SK-N-SH (cell line): ENCODE measurements around the gene BDKRB2. TPM values are rescaled to one million over a fixed set of nuclear protein-coding genes. Genes with fewer than 3 reads are reported as not detected.

ENCODE experiments used
- CTCF ChIA-PET: fragments of 300-600, 350-600 bp; formaldehyde crosslinking; extraction: SDS; loops from one replicate; lab custom pipeline; 2021; lab: Yijun Ruan, JAX
- POLR2A ChIA-PET: fragments of 350-600 bp; sonication (Branson Sonifier 250); formaldehyde crosslinking; extraction: SDS; loops from one replicate; lab custom pipeline; 2020; ENCODE audit warnings: antibody characterized with exemption, inconsistent platforms; lab: Yijun Ruan, JAX
- DNase-seq: peaks from one replicate; pipeline ENCODE4 v3.0.0; 2012
- H2AFZ ChIP-seq: fragments of 200-600 bp; sonication (generic); 2 replicates; pipeline ENCODE4 v1.8.1; 2016; ENCODE audit warnings: antibody characterized with exemption, mild to moderate bottlenecking, low read depth
- H3F3A ChIP-seq: fragments of 200-600 bp; sonication (generic); replicated peaks from 2 replicates; pipeline ENCODE3; 2016; ENCODE audit warnings: antibody characterized with exemption, mild to moderate bottlenecking; ENCODE audit not compliant: insufficient read depth
- H3K27ac ChIP-seq, 2 experiments: fragments of 200-500 bp in 1 of 2; fragments of 200-600 bp in 1 of 2; sonication (Bioruptor generic) in 1 of 2; sonication (generic), shearing (Covaris generic) in 1 of 2; 2 replicates each; pipeline versions ENCODE4 v1.5.1 to v1.6.1; 2014 to 2016; ENCODE audit warnings: low read depth in 2 of 2, inconsistent platforms in 1 of 2, low read length in 1 of 2, mild to moderate bottlenecking in 1 of 2, mixed read lengths in 1 of 2
- H3K27me3 ChIP-seq: fragments of 200-600 bp; sonication (generic), shearing (Covaris generic); 2 replicates; pipeline ENCODE4 v1.6.1; 2016; ENCODE audit warnings: mixed run types; ENCODE audit not compliant: insufficient read depth
- H3K36me3 ChIP-seq, 2 experiments: fragments of 200-500 bp in 1 of 2; fragments of 200-600 bp in 1 of 2; sonication (Bioruptor generic) in 1 of 2; sonication (generic) in 1 of 2; replicated peaks in 1 of 2; 2 replicates each; pipeline versions ENCODE3 to v1.5.1; 2014 to 2016; ENCODE audit warnings: low read length in 1 of 2, mild to moderate bottlenecking in 1 of 2; ENCODE audit not compliant: insufficient read depth in 2 of 2, control insufficient read depth in 1 of 2
- H3K4me1 ChIP-seq, 2 experiments: fragments of 200-500 bp in 1 of 2; fragments of 200-600 bp in 1 of 2; sonication (Bioruptor generic) in 1 of 2; sonication (generic), shearing (Covaris generic) in 1 of 2; 2 replicates each; pipeline versions ENCODE4 v1.5.1 to v1.6.1; 2014 to 2016; ENCODE audit warnings: low read depth in 1 of 2, low read length in 1 of 2, mixed run types in 1 of 2; ENCODE audit not compliant: insufficient read depth in 2 of 2, control insufficient read depth in 1 of 2
- H3K4me2 ChIP-seq: fragments of 200-600 bp; sonication (generic), shearing (Covaris generic); 2 replicates; pipeline ENCODE4 v1.6.1; 2017; ENCODE audit warnings: mixed run types
- H3K4me3 ChIP-seq, 2 experiments: fragments of 200-500 bp in 1 of 2; fragments of 200-600 bp in 1 of 2; sonication (Bioruptor generic) in 1 of 2; sonication (generic), shearing (Covaris generic) in 1 of 2; 2 replicates each; pipeline versions ENCODE4 v1.5.1 to v1.8.1; 2014 to 2016; ENCODE audit warnings: low read depth in 2 of 2, inconsistent platforms in 1 of 2, low read length in 1 of 2, mild to moderate bottlenecking in 1 of 2, mixed read lengths in 1 of 2, moderate library complexity in 1 of 2
- H3K79me2 ChIP-seq: fragments of 200-600 bp; sonication (generic); 2 replicates; pipeline ENCODE4 v1.8.1; 2017; ENCODE audit warnings: mild to moderate bottlenecking; ENCODE audit not compliant: insufficient read depth
- H3K9ac ChIP-seq: fragments of 200-600 bp; sonication (generic); 2 replicates; pipeline ENCODE4 v1.6.1; 2017; ENCODE audit warnings: mixed run types
- H3K9me2 ChIP-seq: fragments of 200-600 bp; sonication (generic); 2 replicates; pipeline ENCODE4 v1.6.1; 2017; ENCODE audit warnings: mixed run types
- H3K9me3 ChIP-seq: fragments of 200-600 bp; sonication (generic); 2 replicates; pipeline ENCODE4 v1.6.1; 2017; ENCODE audit warnings: mixed run types, mild to moderate bottlenecking, moderate library complexity
- H4K20me1 ChIP-seq: fragments of 200-600 bp; sonication (generic); 2 replicates; pipeline ENCODE4 v1.6.1; 2017; ENCODE audit warnings: mild to moderate bottlenecking, mixed run types; ENCODE audit not compliant: insufficient read depth
- EP300 ChIP-seq, 2 experiments: IDR thresholded peaks; 2 replicates each; pipeline versions ENCODE4 v1.4.0 to v1.6.1; 2012; ENCODE audit warnings: borderline replicate concordance in 1 of 2, low read depth in 1 of 2, low read length in 1 of 2
- EZH2phosphoT487 ChIP-seq: fragments of 200-600 bp; sonication (generic); IDR thresholded peaks from 2 replicates; pipeline ENCODE4 v1.6.1; 2017; ENCODE audit warnings: low read depth, mixed run types, mild to moderate bottlenecking, antibody characterized with exemption, moderate library complexity, borderline replicate concordance
- FOSL2 ChIP-seq: IDR thresholded peaks from 2 replicates; pipeline ENCODE4 v1.4.0; 2012; ENCODE audit warnings: low read depth, mild to moderate bottlenecking, moderate library complexity, borderline replicate concordance
- FOXJ3 ChIP-seq: sonication (generic); formaldehyde crosslinking; IDR thresholded peaks from 2 replicates; pipeline ENCODE4 v1.5.1; 2020; ENCODE audit warnings: mild to moderate bottlenecking, missing genetic modification reagents
- FOXM1 ChIP-seq: IDR thresholded peaks from 2 replicates; pipeline ENCODE4 v1.4.0; 2012; ENCODE audit warnings: low read depth, mild to moderate bottlenecking
- GABPA ChIP-seq: IDR thresholded peaks from 2 replicates; pipeline ENCODE4 v1.4.0; 2012; ENCODE audit warnings: low read depth, mild to moderate bottlenecking
- GATA2 ChIP-seq: sonication (generic); formaldehyde crosslinking; IDR thresholded peaks from 2 replicates; pipeline ENCODE4 v1.5.0; 2020; ENCODE audit warnings: mild to moderate bottlenecking, missing genetic modification reagents
- JUND ChIP-seq: IDR thresholded peaks from 2 replicates; pipeline ENCODE4 v1.4.0; 2012
- PBX3 ChIP-seq: IDR thresholded peaks from 2 replicates; pipeline ENCODE4; 2012
- RCOR1 ChIP-seq: fragments of 150-350 bp; IDR thresholded peaks from 2 replicates; pipeline ENCODE4 v1.6.1; 2017; ENCODE audit warnings: antibody characterized with exemption, low read length
- RXRA ChIP-seq: IDR thresholded peaks from 2 replicates; pipeline ENCODE4 v1.4.0; 2012; ENCODE audit warnings: low read depth, mild to moderate bottlenecking, borderline replicate concordance
- SIN3A ChIP-seq: IDR thresholded peaks from 2 replicates; pipeline ENCODE4 v1.6.1; 2012; ENCODE audit warnings: low read depth, mild to moderate bottlenecking, low read length, moderate library complexity, borderline replicate concordance
- TCF12 ChIP-seq: IDR thresholded peaks from 2 replicates; pipeline ENCODE4 v1.4.0; 2012
- USF2 ChIP-seq: fragments of 150-350 bp; IDR thresholded peaks from 2 replicates; pipeline ENCODE4 v1.6.1; 2017; ENCODE audit warnings: antibody characterized with exemption, low read length, low read depth, borderline replicate concordance
- YY1 ChIP-seq: IDR thresholded peaks from 2 replicates; pipeline ENCODE4 v1.4.0; 2012; ENCODE audit warnings: low read depth, mild to moderate bottlenecking
- ZBTB33 ChIP-seq: IDR thresholded peaks from 2 replicates; pipeline ENCODE4 v1.4.0; 2012; ENCODE audit warnings: low read depth, borderline replicate concordance
- WGBS: methylation state at CpG from one replicate; pipeline ENCODE4 v1.1.6; 2017; ENCODE audit warnings: low lambda C conversion rate; 5-methylcytosine and 5-hydroxymethylcytosine counted together
- polyA plus RNA-seq, 3 experiments: library from polyadenylated mRNA; depleted of rRNA; stranded (reverse); fragments of >200 nt; gene quantifications; 2 replicates each; pipeline ENCODE4 v1.2.3, GENCODE V29; 2012
- TF ChIP-seq, protein P1 (sequence below): IDR thresholded peaks from 2 replicates; pipeline ENCODE4 v1.4.0; 2012; ENCODE audit warnings: low read depth, borderline replicate concordance

BDKRB2 gene
- polyA plus RNA-seq, 1 of the 3 experiments (the other 2 are of a cell fraction) = 4.8 TPM

DNA sequence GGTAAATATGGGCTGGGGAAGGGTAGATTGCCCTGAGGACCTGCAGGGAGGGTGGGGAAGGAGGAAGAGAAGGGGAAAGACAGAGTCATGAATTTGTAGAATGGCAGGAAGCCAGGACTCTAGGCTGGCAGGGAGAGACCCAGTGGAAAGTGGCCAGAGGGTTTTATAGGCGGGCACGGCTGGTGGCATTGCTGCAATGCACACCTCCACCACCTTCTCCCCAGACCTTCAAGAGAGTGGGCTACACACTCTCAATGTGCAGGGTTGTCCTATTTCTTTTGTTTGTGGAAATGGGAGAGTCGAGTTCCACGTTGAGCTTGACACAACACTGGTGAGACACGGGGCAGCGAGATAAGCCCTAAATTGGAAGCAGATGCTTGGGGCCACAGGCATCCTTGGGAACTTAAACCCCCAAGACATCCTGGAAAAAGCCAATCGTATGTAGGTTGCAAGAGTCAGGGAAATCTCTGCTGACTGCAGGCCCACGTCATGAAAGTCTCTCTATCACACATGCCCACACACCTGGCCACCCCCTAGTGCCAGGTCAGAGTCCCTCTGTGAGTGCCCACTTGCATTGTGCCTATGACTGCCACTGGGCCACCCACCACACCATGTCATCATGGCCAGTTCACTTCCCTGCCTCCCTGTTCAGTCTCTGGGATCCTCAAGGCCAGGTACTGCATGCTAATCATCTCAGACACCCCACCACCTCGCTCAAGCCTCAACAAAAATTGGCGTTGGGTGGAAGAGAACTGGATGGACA lies 38.0 kb upstream of the BDKRB2 start:
- DNase-seq = no peak
- POLR2A ChIA-PET = no interaction called here

GRCh38 chr14:96167224-96168148 lies 37.2 kb upstream of the BDKRB2 start:
- CTCF ChIA-PET = interaction anchor here (1.2 to 2.0 kb wide), 3 partner anchors 11 to 67 kb away, joined by 3 to 6 read pairs (median 4); no protein-coding TSS in a partner anchor
- no peak overlapping the region for H3K4me2 ChIP-seq

More for the DNA sequence above, 38.0 kb upstream of the BDKRB2 start:
- Histone ChIP-seq H4K20me1 (no peaks in the 10 kb centered on the region), H3K27me3 (no peaks in the 10 kb centered on the region), H3K4me2 (no peak overlapping the region), H3K9me2 (no peaks in the 10 kb centered on the region), H3K36me3 (no peaks in the 10 kb centered on the region), H3K9me3 (no peaks in the 10 kb centered on the region), H3F3A (no peaks in the 10 kb centered on the region), H3K4me3 (no peak overlapping the region), H3K4me1 (peaks cover 4 to 15% of the 10 kb centered on the region in 2 experiments; a peak in 2 of 4 replicates), H3K9ac (no peak overlapping the region), H2AFZ (no peak overlapping the region), H3K27ac (no peak overlapping the region; a peak in 1 of 4 replicates), H3K79me2 (no peaks in the 10 kb centered on the region)
- WGBS = 81% methylated on average over 9 of the region's 10 CpGs
- TF ChIP-seq TCF12 (peak; percentile 36; the same call in 1 of the 2 replicates), USF2 (no peak)
- CTCF ChIA-PET = interaction anchor here (1.2 to 2.0 kb wide), 2 partner anchors 46 to 66 kb away, joined by 3 to 6 read pairs; no protein-coding TSS in a partner anchor

More at GRCh38 chr14:96167224-96168148, 37.2 kb upstream of the BDKRB2 start:
- Histone ChIP-seq H3K9ac (no peak overlapping the region), H3K4me3 (no peak overlapping the region), H3K36me3 (no peaks in the 10 kb centered on the region), H3K27ac (no peak overlapping the region), H3K9me3 (no peaks in the 10 kb centered on the region), H3K4me1 (peaks cover 1 to 15% of the 10 kb centered on the region in 2 experiments; a peak in 2 of 4 replicates), H4K20me1 (no peaks in the 10 kb centered on the region), H3K79me2 (no peaks in the 10 kb centered on the region), H3K9me2 (no peaks in the 10 kb centered on the region), H2AFZ (no peak overlapping the region), H3F3A (no peaks in the 10 kb centered on the region), H3K27me3 (no peaks in the 10 kb centered on the region)
- WGBS = 77% methylated on average over 8 of the region's 8 CpGs
- no peak for DNase-seq
- POLR2A ChIA-PET = no interaction called here
- TF ChIP-seq SIN3A (no peak), FOSL2 (peak; percentile 42; the same call in 1 of the 2 replicates), RCOR1 (no peak), PBX3 (no peak), GATA2 (CRISPR knock-in tag) (no peak), RXRA (no peak), TCF12 (no peak), GABPA (no peak), YY1 (no peak), FOXM1 (no peak), FOXJ3 (CRISPR knock-in tag) (no peak), JUND (peak; percentile 16; the same call in 1 of the 2 replicates), EZH2phosphoT487 (no peak), ZBTB33 (no peak), EP300 (IDR thresholded peaks at IDR 0.05; ENCODE audit: borderline replicate concordance in 1 of 2, low read depth in 1 of 2, low read length in 1 of 2) (no peak)
- TF ChIP-seq, protein P1, sequence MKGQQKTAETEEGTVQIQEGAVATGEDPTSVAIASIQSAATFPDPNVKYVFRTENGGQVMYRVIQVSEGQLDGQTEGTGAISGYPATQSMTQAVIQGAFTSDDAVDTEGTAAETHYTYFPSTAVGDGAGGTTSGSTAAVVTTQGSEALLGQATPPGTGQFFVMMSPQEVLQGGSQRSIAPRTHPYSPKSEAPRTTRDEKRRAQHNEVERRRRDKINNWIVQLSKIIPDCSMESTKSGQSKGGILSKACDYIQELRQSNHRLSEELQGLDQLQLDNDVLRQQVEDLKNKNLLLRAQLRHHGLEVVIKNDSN = no peak
